ENCODE measurements around the gene THAP11. TPM values are rescaled to one million over a fixed set of nuclear protein-coding genes. Genes with fewer than 3 reads are reported as not detected.
A peak's percentile ranks its signal among the peaks of the same experiment; 100 is the strongest.

Gene THAP11
- total RNA-seq, 2 experiments from 2014 or later: 31.2 to 32.1 TPM

DNA sequence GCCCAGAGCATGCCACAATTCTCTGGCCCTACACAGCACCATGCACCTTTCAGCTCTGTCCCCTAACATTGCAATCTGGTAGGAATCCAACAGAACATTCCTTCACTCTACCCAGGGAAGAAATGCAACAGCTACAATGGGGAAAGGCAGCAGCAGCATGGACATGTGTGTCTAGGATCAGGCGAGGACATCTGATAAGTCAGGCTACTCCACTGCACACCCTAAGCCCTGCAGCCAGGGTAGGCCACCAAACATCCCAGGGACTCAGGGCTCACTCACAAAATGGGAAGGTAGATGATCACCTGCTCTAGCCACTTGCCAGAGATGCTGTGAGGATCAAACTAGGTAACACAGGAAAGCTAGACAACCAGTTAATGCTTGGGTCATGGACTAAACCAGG is 40.9 kb upstream of the THAP11 start:
- POLR2A ChIA-PET: interaction anchor here (0.6 to 1.3 kb wide), 4 partner anchors 20 to 204 kb away, joined by 3 to 7 read pairs (median 4); partner anchors contain the start of gene GFOD2
- H3K4me3 ChIP-seq (ENCODE audit: low read length): no peak overlapping the region
- H3K27ac Mint-ChIP-seq: peak overlapping the region; percentile 60
- ATAC-seq (ENCODE audit: poor library complexity) (no peak), DNase-seq (no peak)
- H3K36me3 ChIP-seq (ENCODE audit: insufficient read depth, low read length): peaks cover 28% of the 10 kb centered on the region
- no peaks in the 10 kb centered on the region for H3K9me3 Mint-ChIP-seq
- peak overlapping the region; percentile 40 for H3K4me3 Mint-ChIP-seq
- no peaks in the 10 kb centered on the region for H3K27me3 ChIP-seq (ENCODE audit: control insufficient read depth in 1 of 2, insufficient read depth in 2 of 2, low read length in 2 of 2)
- H3K36me3 Mint-ChIP-seq (ENCODE audit: low read depth): peaks cover 79% of the 10 kb centered on the region
- H3K4me1 ChIP-seq (ENCODE audit: insufficient read depth, low read length): peaks cover 57% of the 10 kb centered on the region
- peaks cover 81% of the 10 kb centered on the region for H3K4me1 Mint-ChIP-seq (ENCODE audit: low read depth)
- no peaks in the 10 kb centered on the region for H3K27me3 Mint-ChIP-seq
- intact Hi-C loops (cut with DNase I, micrococcal nuclease): loop anchor here in 1 of 2 experiments (10.0 kb wide), 1 partner anchor 556 kb away; the partner anchor contains the start of genes FHOD1 and SLC9A5
- CTCF ChIA-PET: interaction anchor here (0.6 to 5.3 kb wide), 3 partner anchors 15 to 1508 kb away, joined by 4 to 35 read pairs (median 4); no protein-coding TSS in a partner anchor
- TF ChIP-seq, protein P1, sequence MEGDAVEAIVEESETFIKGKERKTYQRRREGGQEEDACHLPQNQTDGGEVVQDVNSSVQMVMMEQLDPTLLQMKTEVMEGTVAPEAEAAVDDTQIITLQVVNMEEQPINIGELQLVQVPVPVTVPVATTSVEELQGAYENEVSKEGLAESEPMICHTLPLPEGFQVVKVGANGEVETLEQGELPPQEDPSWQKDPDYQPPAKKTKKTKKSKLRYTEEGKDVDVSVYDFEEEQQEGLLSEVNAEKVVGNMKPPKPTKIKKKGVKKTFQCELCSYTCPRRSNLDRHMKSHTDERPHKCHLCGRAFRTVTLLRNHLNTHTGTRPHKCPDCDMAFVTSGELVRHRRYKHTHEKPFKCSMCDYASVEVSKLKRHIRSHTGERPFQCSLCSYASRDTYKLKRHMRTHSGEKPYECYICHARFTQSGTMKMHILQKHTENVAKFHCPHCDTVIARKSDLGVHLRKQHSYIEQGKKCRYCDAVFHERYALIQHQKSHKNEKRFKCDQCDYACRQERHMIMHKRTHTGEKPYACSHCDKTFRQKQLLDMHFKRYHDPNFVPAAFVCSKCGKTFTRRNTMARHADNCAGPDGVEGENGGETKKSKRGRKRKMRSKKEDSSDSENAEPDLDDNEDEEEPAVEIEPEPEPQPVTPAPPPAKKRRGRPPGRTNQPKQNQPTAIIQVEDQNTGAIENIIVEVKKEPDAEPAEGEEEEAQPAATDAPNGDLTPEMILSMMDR (IDR thresholded peaks at IDR 0.05): no peak
- no peaks in the 10 kb centered on the region for H3K9me3 ChIP-seq (ENCODE audit: control insufficient read depth in 1 of 2, insufficient read depth in 1 of 2, low read length in 2 of 2)
- no peak overlapping the region for H3K27ac ChIP-seq (ENCODE audit: low read depth in 1 of 2, low read length in 2 of 2)

DNA sequence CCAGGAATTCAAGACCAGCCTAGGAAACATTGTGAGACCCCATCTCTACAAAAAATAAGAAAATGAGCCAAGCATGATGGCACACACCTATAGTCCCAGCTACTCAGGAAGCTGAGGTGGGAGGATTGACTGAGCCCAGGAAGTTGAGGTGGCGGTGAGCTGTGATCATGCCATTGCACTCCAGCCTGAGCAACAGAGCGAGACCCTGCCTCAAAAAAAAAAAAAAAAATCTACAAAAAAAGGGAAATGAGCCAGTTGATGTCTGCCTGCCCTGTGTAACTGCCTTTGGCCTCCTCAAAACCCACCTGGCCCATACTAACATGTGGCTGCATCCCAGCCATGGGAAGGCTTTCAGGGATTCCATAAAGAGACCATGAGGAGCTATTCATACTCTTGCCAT is 40.2 kb upstream of the THAP11 start:
- Histone ChIP-seq H3K9me3 (ENCODE audit: control insufficient read depth in 1 of 2, insufficient read depth in 1 of 2, low read length in 2 of 2) (no peaks in the 10 kb centered on the region), H3K4me1 (ENCODE audit: insufficient read depth, low read length) (peaks cover 59% of the 10 kb centered on the region), H3K36me3 (ENCODE audit: insufficient read depth, low read length) (peaks cover 25% of the 10 kb centered on the region), H3K27ac (ENCODE audit: low read depth in 1 of 2, low read length in 2 of 2) (peak overlapping the region in 1 of 2 donors; percentile 24), H3K4me3 (ENCODE audit: low read length) (peak overlapping the region; percentile 0), H3K27me3 (ENCODE audit: control insufficient read depth in 1 of 2, insufficient read depth in 2 of 2, low read length in 2 of 2) (no peaks in the 10 kb centered on the region)
- no peaks in the 10 kb centered on the region for H3K27me3 Mint-ChIP-seq
- peaks cover 76% of the 10 kb centered on the region for H3K36me3 Mint-ChIP-seq (ENCODE audit: low read depth)
- TF ChIP-seq, protein P1 (IDR thresholded peaks at IDR 0.05): no peak
- H3K4me1 Mint-ChIP-seq (ENCODE audit: low read depth): peaks cover 79% of the 10 kb centered on the region
- H3K27ac Mint-ChIP-seq: peak overlapping the region; percentile 60
- intact Hi-C loops (cut with DNase I, micrococcal nuclease): loop anchor here in 1 of 2 experiments (10.0 kb wide), 1 partner anchor 557 kb away; the partner anchor contains the start of genes FHOD1 and SLC9A5
- ATAC-seq (ENCODE audit: poor library complexity) (no peak), DNase-seq (peak in 11 of 14 experiments; percentile 9 to 75 (median 30))
- peak overlapping the region; percentile 40 for H3K4me3 Mint-ChIP-seq
- ChIA-PET POLR2A (interaction anchor here (0.6 to 1.3 kb wide), 6 partner anchors 15 to 239 kb away, joined by 3 to 7 read pairs (median 3); partner anchors contain the start of genes CTCF and GFOD2), CTCF (interaction anchor here (1.3 to 5.3 kb wide), 2 partner anchors 15 to 129 kb away, joined by 4 to 35 read pairs; no protein-coding TSS in a partner anchor)
- H3K9me3 Mint-ChIP-seq: no peaks in the 10 kb centered on the region

DNA sequence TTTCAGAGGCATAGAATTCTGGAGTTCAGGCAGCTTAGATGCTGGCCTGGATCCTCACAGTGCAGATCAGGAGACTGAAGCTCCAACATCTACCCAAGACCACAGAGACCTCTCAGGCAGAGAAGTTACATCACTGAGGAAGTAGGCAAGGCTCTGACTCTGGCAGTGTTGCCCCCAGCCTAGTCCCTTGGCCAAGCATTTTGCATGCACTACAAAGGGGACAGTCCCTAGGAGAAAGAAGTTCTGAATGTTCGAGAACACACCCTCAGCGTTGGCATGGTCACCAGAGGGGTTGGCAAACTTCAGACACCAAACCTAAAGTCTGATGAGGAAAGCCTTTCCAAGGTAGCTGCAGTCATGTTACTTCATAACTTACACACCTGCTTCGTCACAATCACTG is 38.2 kb upstream of the THAP11 start:
- Mint-ChIP-seq H3K4me1 (ENCODE audit: low read depth) (peaks cover 65% of the 10 kb centered on the region), H3K4me3 (peak overlapping the region; percentile 66), H3K9me3 (no peaks in the 10 kb centered on the region), H3K36me3 (ENCODE audit: low read depth) (peaks cover 63% of the 10 kb centered on the region), H3K27ac (peak overlapping the region; percentile 62), H3K27me3 (no peaks in the 10 kb centered on the region)
- no peak for ATAC-seq (ENCODE audit: poor library complexity)
- CTCF ChIA-PET: interaction anchor here (5.3 kb wide), 1 partner anchor 13 kb away, joined by 35 read pairs; no protein-coding TSS in a partner anchor
- TF ChIP-seq, protein P1 (IDR thresholded peaks at IDR 0.05): no peak
- Histone ChIP-seq H3K9me3 (ENCODE audit: control insufficient read depth in 1 of 2, insufficient read depth in 1 of 2, low read length in 2 of 2) (no peaks in the 10 kb centered on the region), H3K4me1 (ENCODE audit: insufficient read depth, low read length) (peaks cover 66% of the 10 kb centered on the region), H3K27me3 (ENCODE audit: control insufficient read depth in 1 of 2, insufficient read depth in 2 of 2, low read length in 2 of 2) (no peaks in the 10 kb centered on the region), H3K4me3 (ENCODE audit: low read length) (no peak overlapping the region), H3K36me3 (ENCODE audit: insufficient read depth, low read length) (peaks cover 24% of the 10 kb centered on the region), H3K27ac (ENCODE audit: low read depth in 1 of 2, low read length in 2 of 2) (no peak overlapping the region)
- POLR2A ChIA-PET: no interaction called here
- intact Hi-C loops (cut with DNase I, micrococcal nuclease): loop anchor here (2.0 to 10.0 kb wide), 2 partner anchors 83 to 559 kb away; partner anchors contain the start of genes FHOD1 (in 1 of the 2) and SLC9A5 (in 1 of the 2)
- no peak for DNase-seq
